PFSK-1 (cell line): ENCODE results near the gene CDH6.

Experiments used
- FOXP2 ChIP-seq: optimal IDR thresholded peaks from 2 replicates; pipeline ENCODE3; 2011; ENCODE audit warnings: borderline replicate concordance, control low read depth, inconsistent platforms; ENCODE audit not compliant: insufficient read depth; ENCODE audit errors: extremely low read length, extremely low read depth
- POLR2AphosphoS5 ChIP-seq: IDR thresholded peaks from 2 replicates; pipeline ENCODE4 v1.6.1; 2012; ENCODE audit warnings: low read depth, mild to moderate bottlenecking, control low read depth, low read length, moderate library complexity
- REST ChIP-seq, 2 experiments: IDR thresholded peaks; 2 replicates each; pipeline versions ENCODE4 v1.6.1 to v1.8.0; 2011 to 2012; ENCODE audit warnings: low read depth in 2 of 2, low read length in 2 of 2, control low read depth in 1 of 2, inconsistent platforms in 1 of 2, mild to moderate bottlenecking in 1 of 2, moderate library complexity in 1 of 2; ENCODE audit not compliant: insufficient read depth in 1 of 2
- SIN3A ChIP-seq: IDR thresholded peaks from 2 replicates; pipeline ENCODE4 v1.6.1; 2012; ENCODE audit warnings: mild to moderate bottlenecking, low read length, moderate library complexity, borderline replicate concordance; ENCODE audit not compliant: insufficient read depth
- TAF1 ChIP-seq: IDR thresholded peaks from 2 replicates; pipeline ENCODE4 v1.6.1; 2012; ENCODE audit warnings: low read length, control low read depth, borderline replicate concordance; ENCODE audit not compliant: insufficient read depth

Gene CDH6

GRCh38 chr5:31197183-31197582 lies 3.7 kb downstream of the CDH6 start:
- TF ChIP-seq FOXP2 (no peak), SIN3A (no peak), TAF1 (no peak), REST (IDR thresholded peaks at IDR 0.05; ENCODE audit: insufficient read depth in 1 of 2, low read depth in 2 of 2, low read length in 2 of 2) (no peak), POLR2AphosphoS5 (no peak)

- TF ChIP-seq POLR2AphosphoS5: no peak
- no peak for TF ChIP-seq REST (IDR thresholded peaks at IDR 0.05; ENCODE audit: insufficient read depth in 1 of 2, low read depth in 2 of 2, low read length in 2 of 2)
- TF ChIP-seq FOXP2: no peak
- no peak for TF ChIP-seq SIN3A
- no peak for TF ChIP-seq TAF1
Measured at GRCh38 chr5:31204958-31205357, 11.5 kb downstream of the CDH6 start.

- TF ChIP-seq TAF1 (no peak), SIN3A (no peak), FOXP2 (no peak)
Measured at GRCh38 chr5:31208043-31208442, 14.6 kb downstream of the CDH6 start.

- TF ChIP-seq TAF1 (no peak), FOXP2 (no peak), POLR2AphosphoS5 (no peak), REST (IDR thresholded peaks at IDR 0.05; ENCODE audit: insufficient read depth in 1 of 2, low read depth in 2 of 2, low read length in 2 of 2) (no peak), SIN3A (no peak)
Measured at GRCh38 chr5:31209334-31209733, 15.8 kb downstream of the CDH6 start.

- TF ChIP-seq FOXP2: no peak
- no peak for TF ChIP-seq SIN3A
- TF ChIP-seq TAF1: no peak
- TF ChIP-seq POLR2AphosphoS5: no peak
- TF ChIP-seq REST (IDR thresholded peaks at IDR 0.05; ENCODE audit: insufficient read depth in 1 of 2, low read depth in 2 of 2, low read length in 2 of 2): no peak
Measured at GRCh38 chr5:31211098-31211497, 17.6 kb downstream of the CDH6 start.
